GM12878 (cell line): Measurements from ENCODE around the gene TTC23. TPM values are rescaled to one million over a fixed set of nuclear protein-coding genes. Genes with fewer than 3 reads are reported as not detected.

Experiments used
- ATAC-seq: fragments of 200-7000 bp; cut with Tn5 transposase; 3 replicates; pipeline ENCODE4 v1.9.1; 2020; ENCODE audit warnings: mild to moderate bottlenecking, moderate library complexity
- BruUV-seq: library from RNA; stranded (reverse); fragments of 400-500 nt; replicated peaks from 2 replicates; lab custom pipeline; 2021; lab: Mats Ljungman, UMichigan
- CTCF ChIA-PET: fragments of 300-600 bp; sonication (Branson Sonifier 250); formaldehyde crosslinking; extraction: SDS; loops from one replicate; lab custom pipeline; 2021; ENCODE audit warnings: inconsistent platforms; lab: Yijun Ruan, JAX
- POLR2A ChIA-PET: fragments of 350-600 bp; formaldehyde crosslinking; extraction: SDS; loops from one replicate; lab custom pipeline; 2021; ENCODE audit warnings: inconsistent platforms; lab: Charles Lee
- RAD21 ChIA-PET: fragments of 300-600 bp; sonication (Branson Sonifier 250); formaldehyde crosslinking; loops from one replicate; lab custom pipeline; 2023; ENCODE audit warnings: antibody characterized with exemption; ENCODE audit not compliant: unreplicated experiment; lab: Charles Lee
- SMC1A ChIA-PET: fragments of 300-600 bp; sonication (Branson Sonifier 250); formaldehyde crosslinking; loops from one replicate; lab custom pipeline; 2023; ENCODE audit not compliant: unreplicated experiment, uncharacterized antibody; lab: Charles Lee
- DNase-seq: peaks from one replicate; pipeline ENCODE4 v3.0.0-alpha.2; 2011; ENCODE audit warnings: low read depth, low spot score
- FAIRE-seq: peaks from 3 replicates; lab custom pipeline; 2011; peaks lifted over from hg19 to GRCh38; lab: Jason Lieb, UNC
- H2AFZ ChIP-seq: 2 replicates; pipeline ENCODE4 v1.6.0; 2011; ENCODE audit warnings: low read depth, low read length, control low read depth; ENCODE audit not compliant: control insufficient read depth
- H3K27ac ChIP-seq: 2 replicates; pipeline ENCODE4 v1.5.1; 2011; ENCODE audit warnings: control low read depth; ENCODE audit not compliant: control insufficient read depth, insufficient read depth
- H3K27me3 ChIP-seq, 2 experiments: replicated peaks in 1 of 2; 2 replicates each; pipeline versions ENCODE4 v1.6.0 to v1.6.1; 2011; ENCODE audit warnings: low read length in 1 of 2; ENCODE audit not compliant: control insufficient read depth in 2 of 2, insufficient read depth in 2 of 2
- H3K36me3 ChIP-seq, 2 experiments: 2 replicates each; pipeline ENCODE4 v1.5.1; 2011; ENCODE audit warnings: low read length in 1 of 2; ENCODE audit not compliant: control insufficient read depth in 2 of 2, insufficient read depth in 2 of 2
- H3K4me1 ChIP-seq: 2 replicates; pipeline ENCODE4 v1.6.1; 2011; ENCODE audit warnings: mild to moderate bottlenecking, low read length, moderate library complexity, mixed read lengths; ENCODE audit not compliant: control insufficient read depth, insufficient read depth
- H3K4me2 ChIP-seq: 2 replicates; pipeline ENCODE4 v1.6.0; 2011; ENCODE audit warnings: control low read depth; ENCODE audit not compliant: control insufficient read depth, insufficient read depth
- H3K4me3 ChIP-seq: fragments of 200-600 bp; sonication (generic); 2 replicates; pipeline ENCODE4 v1.5.1; 2016
- H3K79me2 ChIP-seq: 2 replicates; pipeline ENCODE4 v1.6.0; 2011; ENCODE audit warnings: low read length; ENCODE audit not compliant: control insufficient read depth, insufficient read depth
- H3K9ac ChIP-seq: 2 replicates; pipeline ENCODE4 v1.8.0; 2011; ENCODE audit warnings: low read length, control low read depth, mixed read lengths; ENCODE audit not compliant: control insufficient read depth, insufficient read depth
- H3K9me3 ChIP-seq: replicated peaks from 3 replicates; pipeline ENCODE4 v1.5.1; 2011; ENCODE audit warnings: mild to moderate bottlenecking, low read length; ENCODE audit not compliant: control insufficient read depth, insufficient read depth
- H4K20me1 ChIP-seq: 2 replicates; pipeline ENCODE4 v1.6.0; 2011; ENCODE audit not compliant: control insufficient read depth, insufficient read depth
- CBX5 ChIP-seq: sonication (generic); IDR thresholded peaks from 2 replicates; pipeline ENCODE4 v1.6.1; 2016; ENCODE audit warnings: low read depth, moderate library complexity, mild to moderate bottlenecking, inconsistent platforms
- FOS ChIP-seq: IDR thresholded peaks from 3 replicates; pipeline ENCODE4 v1.6.1; 2011; ENCODE audit warnings: borderline replicate concordance; ENCODE audit not compliant: insufficient read length; ENCODE audit errors: extremely low read depth
- GABPA ChIP-seq: IDR thresholded peaks from 2 replicates; pipeline ENCODE4 v1.6.1; 2014; ENCODE audit warnings: antibody characterized with exemption, low read depth, mild to moderate bottlenecking, inconsistent platforms
- HDAC2 ChIP-seq: fragments of 200-600 bp; sonication (generic); IDR thresholded peaks from 2 replicates; pipeline ENCODE4 v1.6.1; 2017
- IKZF2 ChIP-seq, 2 experiments: fragments of 450-650 bp; IDR thresholded peaks; 2 replicates each; pipeline ENCODE4 v1.6.1; 2017; ENCODE audit warnings: mild to moderate bottlenecking in 2 of 2, moderate library complexity in 2 of 2
- IRF3 ChIP-seq: fragments of 450-650 bp; IDR thresholded peaks from 2 replicates; pipeline ENCODE4 v1.6.1; 2014; ENCODE audit warnings: mild to moderate bottlenecking
- MAX ChIP-seq: IDR thresholded peaks from 2 replicates; pipeline ENCODE4 v1.6.1; 2012; ENCODE audit warnings: low read depth, low read length, improper control_type of control experiment
- NFXL1 ChIP-seq: fragments of 450-650 bp; IDR thresholded peaks from 2 replicates; pipeline ENCODE4 v1.6.1; 2017; ENCODE audit warnings: antibody characterized with exemption, mild to moderate bottlenecking, borderline replicate concordance
- POLR2AphosphoS2 ChIP-seq: IDR thresholded peaks from 2 replicates; pipeline ENCODE4 v1.6.1; 2011; ENCODE audit warnings: low read depth, mild to moderate bottlenecking, low read length, improper control_type of control experiment, moderate library complexity
- ZNF217 ChIP-seq: fragments of 450-650 bp; IDR thresholded peaks from 2 replicates; pipeline ENCODE4 v1.6.1; 2017; ENCODE audit warnings: antibody characterized with exemption, mild to moderate bottlenecking
- WGBS: methylation state at CpG from one replicate; pipeline ENCODE4 v1.1.6; 2016; ENCODE audit warnings: low lambda C conversion rate; ENCODE audit not compliant: insufficient replicate concordance, insufficient coverage; ENCODE audit errors: missing lambda C conversion rate; 5-methylcytosine and 5-hydroxymethylcytosine counted together
- in situ Hi-C: fragments of 300-500 bp; cut with MboI; formaldehyde crosslinking; loops from 9 replicates; pipeline ENCODE4 v1.14.3; 2018; ENCODE audit warnings: mixed read lengths
- intact Hi-C: fragments of 100-400 bp; cut with micrococcal nuclease; formaldehyde crosslinking; loops from one replicate; pipeline ENCODE4 v1.14.2; 2022; ENCODE audit not compliant: unreplicated experiment
- polyA plus RNA-seq, 11 experiments: library from polyadenylated mRNA; depleted of rRNA in 4 of 11; unstranded in 6 of 11; stranded (reverse) in 5 of 11; fragments of >200 nt; fragmentation: Nextera tagmentation in 4 of 11; fragmentation: Illumina TruSeq in 1 of 11; extraction: Ambion mirVana in 4 of 11; extraction: Trizol in 1 of 11; gene quantifications; 1 replicate in 1 of 11; 2 replicates in 10 of 11; pipeline versions ENCODE4 v1.2.1 to v1.2.3, GENCODE V29; 2011 to 2016; ENCODE audit warnings: inconsistent platforms in 2 of 11, missing spikeins in 2 of 11, low read depth in 1 of 11
- total RNA-seq, 4 experiments: library from RNA; depleted of rRNA in 3 of 4; stranded (reverse); fragments of >200 nt in 3 of 4; fragmentation: Illumina TruSeq in 1 of 4; extraction: Trizol in 1 of 4; gene quantifications; 2 replicates each; pipeline versions ENCODE4 v1.2.1 to v1.2.3, GENCODE V29; 2013 to 2021
- TF ChIP-seq, protein P1 (sequence below): IDR thresholded peaks from 2 replicates; pipeline ENCODE4 v1.6.1; 2011; ENCODE audit warnings: low read depth, low read length, improper control_type of control experiment, borderline replicate concordance

Gene TTC23
- total and polyA plus RNA-seq, 10 of the 15 experiments (the other 5 are each of a cell fraction or from before 2014, with no cell fraction given): 1.2 to 9.0 (median 6.5) TPM

- TF ChIP-seq FOS: no peak
- no peak for TF ChIP-seq GABPA
- no peak for TF ChIP-seq NFXL1
- no peak for TF ChIP-seq HDAC2
- TF ChIP-seq, protein P1, sequence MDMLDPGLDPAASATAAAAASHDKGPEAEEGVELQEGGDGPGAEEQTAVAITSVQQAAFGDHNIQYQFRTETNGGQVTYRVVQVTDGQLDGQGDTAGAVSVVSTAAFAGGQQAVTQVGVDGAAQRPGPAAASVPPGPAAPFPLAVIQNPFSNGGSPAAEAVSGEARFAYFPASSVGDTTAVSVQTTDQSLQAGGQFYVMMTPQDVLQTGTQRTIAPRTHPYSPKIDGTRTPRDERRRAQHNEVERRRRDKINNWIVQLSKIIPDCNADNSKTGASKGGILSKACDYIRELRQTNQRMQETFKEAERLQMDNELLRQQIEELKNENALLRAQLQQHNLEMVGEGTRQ: no peak
- TF ChIP-seq IKZF2 (IDR thresholded peaks at IDR 0.05): no peak
- TF ChIP-seq MAX: no peak
- no peak for TF ChIP-seq ZNF217
- TF ChIP-seq IRF3: no peak
- TF ChIP-seq CBX5: no peak
- no peak for TF ChIP-seq POLR2AphosphoS2
- H4K20me1 ChIP-seq: no peaks in the 10 kb centered on the region
- no peak overlapping the region for H3K4me2 ChIP-seq
- no peak overlapping the region for H3K4me3 ChIP-seq
- H3K79me2 ChIP-seq: no peaks in the 10 kb centered on the region
- no peak overlapping the region for H3K27ac ChIP-seq
- peaks cover 4% of the 10 kb centered on the region for H3K4me1 ChIP-seq
- ChIA-PET RAD21 (interaction anchor here (0.7 to 2.3 kb wide), 4 partner anchors 106 to 631 kb away, joined by 3 to 10 read pairs (median 5); partner anchors contain the start of gene LYSMD4), POLR2A (interaction anchor here (0.9 kb wide), 1 partner anchor 14 kb away, joined by 3 read pairs; no protein-coding TSS in a partner anchor), SMC1A (interaction anchor here (0.9 to 4.4 kb wide), 6 partner anchors 7 to 170 kb away, joined by 3 to 45 read pairs (median 8); no protein-coding TSS in a partner anchor), CTCF (interaction anchor here (1.1 to 6.7 kb wide), 16 partner anchors 9 to 654 kb away, joined by 3 to 111 read pairs (median 5); partner anchors contain the start of gene IGF1R)
- H3K36me3 ChIP-seq: no peaks in the 10 kb centered on the region
- H3K9me3 ChIP-seq: no peaks in the 10 kb centered on the region; the same call in 2 of the 3 replicates
- ATAC-seq: no peak
- WGBS: 36% methylated on average over 12 of the region's 13 CpGs
- intact Hi-C loops (loop anchor here (10.0 kb wide), 1 partner anchor 652 kb away; no protein-coding TSS in a partner anchor), in situ Hi-C loops (loop anchor here (25.0 kb wide), 1 partner anchor 635 kb away; the partner anchor contains the start of gene LYSMD4)
- no peak for DNase-seq
- no peak overlapping the region for H3K9ac ChIP-seq
- no peak for FAIRE-seq
- no TSS peak for BruUV-seq
- no peak overlapping the region for H2AFZ ChIP-seq
- H3K27me3 ChIP-seq: peaks cover 0 to 15% of the 10 kb centered on the region in 2 experiments; a peak in 2 of 4 replicates
These were observed 146.8 kb downstream of the TTC23 start for GRCh38 chr15:99102332-99103235.
